Loucy (cell line): ENCODE measurements around the gene ITPKB.

Experiments
- H2AFZ ChIP-seq: fragments of 200-600 bp; sonication (generic); 2 replicates; pipeline ENCODE4 v1.6.0; 2016; ENCODE audit warnings: antibody characterized with exemption, mild to moderate bottlenecking, low read length, moderate library complexity
- H3F3A ChIP-seq: fragments of 200-600 bp; 2 replicates; pipeline ENCODE4 v1.6.0; 2016; ENCODE audit warnings: antibody characterized with exemption, low read depth, mild to moderate bottlenecking
- H3K27me3 ChIP-seq: fragments of 200-600 bp; sonication (generic); 2 replicates; pipeline ENCODE4 v1.6.1; 2014; ENCODE audit warnings: low read length, mild to moderate bottlenecking; ENCODE audit not compliant: insufficient read depth, poor library complexity, severe bottlenecking
- H3K36me3 ChIP-seq: fragments of 200-600 bp; sonication (generic); 2 replicates; pipeline ENCODE4 v1.6.1; 2016; ENCODE audit warnings: low read length; ENCODE audit not compliant: insufficient read depth
- H3K4me1 ChIP-seq: fragments of 200-600 bp; sonication (generic); 2 replicates; pipeline ENCODE4 v1.5.1; 2014; ENCODE audit warnings: low read length, mild to moderate bottlenecking; ENCODE audit not compliant: insufficient read depth, poor library complexity, severe bottlenecking
- H3K4me2 ChIP-seq: fragments of 200-600 bp; sonication (generic); 2 replicates; pipeline ENCODE4 v1.6.0; 2014; ENCODE audit warnings: antibody characterized with exemption, low read length, low read depth, mild to moderate bottlenecking; ENCODE audit not compliant: poor library complexity, severe bottlenecking
- H3K4me3 ChIP-seq: fragments of 200-600 bp; sonication (generic); 2 replicates; pipeline ENCODE4 v1.5.1; 2014; ENCODE audit warnings: low read length, mild to moderate bottlenecking, mixed read lengths; ENCODE audit not compliant: poor library complexity, severe bottlenecking
- H3K79me2 ChIP-seq: fragments of 200-600 bp; sonication (generic); 2 replicates; pipeline ENCODE4 v1.6.1; 2014; ENCODE audit warnings: low read length; ENCODE audit not compliant: insufficient read depth
- H3K9ac ChIP-seq: fragments of 200-600 bp; sonication (generic); 2 replicates; pipeline ENCODE4 v1.6.0; 2014; ENCODE audit warnings: mild to moderate bottlenecking, low read depth, low read length, moderate library complexity; ENCODE audit not compliant: poor library complexity, severe bottlenecking
- H3K9me2 ChIP-seq: fragments of 200-600 bp; sonication (generic); replicated peaks from 2 replicates; pipeline ENCODE4 v1.6.1; 2016; ENCODE audit warnings: low read depth, low read length, mixed read lengths
- H3K9me3 ChIP-seq: fragments of 200-600 bp; sonication (generic); 2 replicates; pipeline ENCODE4 v1.6.1; 2014; ENCODE audit warnings: mild to moderate bottlenecking, antibody characterized with exemption, low read length, low read depth; ENCODE audit not compliant: insufficient read depth
- H4K20me1 ChIP-seq: fragments of 200-600 bp; sonication (generic); 2 replicates; pipeline ENCODE4 v1.6.0; 2014; ENCODE audit warnings: antibody characterized with exemption, low read length, mild to moderate bottlenecking; ENCODE audit not compliant: insufficient read depth, poor library complexity, severe bottlenecking
- EZH2phosphoT487 ChIP-seq: fragments of 200-600 bp; IDR thresholded peaks from 2 replicates; pipeline ENCODE4 v1.6.1; 2018; ENCODE audit warnings: antibody characterized with exemption, mild to moderate bottlenecking, moderate library complexity, borderline replicate concordance
- TF ChIP-seq, protein P1 (sequence below): fragments of 200-600 bp; sonication (generic); conservative IDR thresholded peaks from 2 replicates; pipeline ENCODE4 v1.5.1; 2014; ENCODE audit warnings: mild to moderate bottlenecking, antibody characterized with exemption, low read length

The ITPKB gene

DNA sequence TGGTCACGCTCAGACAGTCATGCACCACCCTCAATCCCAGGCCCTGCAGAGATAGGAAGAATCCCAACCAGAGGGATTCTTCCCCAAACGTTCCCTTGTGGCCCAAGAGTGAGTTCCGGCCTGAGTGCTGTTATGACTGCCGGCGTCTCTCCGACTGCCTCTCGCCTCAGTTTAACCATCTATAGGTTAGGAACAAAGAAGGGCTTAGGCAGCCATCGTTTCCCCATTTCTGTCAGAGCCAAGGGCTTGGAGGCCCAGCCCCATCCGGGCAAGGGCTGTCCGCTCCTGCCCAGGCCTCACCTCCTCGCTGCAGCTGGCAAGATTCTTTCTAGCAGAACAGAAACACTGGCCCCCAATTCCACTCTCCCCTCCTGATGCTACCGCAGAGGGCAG, 131.8 kb downstream of the ITPKB start:
- H4K20me1 ChIP-seq = no peaks in the 10 kb centered on the region
- no peak overlapping the region for H3K4me3 ChIP-seq
- H3K36me3 ChIP-seq = no peaks in the 10 kb centered on the region
- no peak overlapping the region for H3K4me2 ChIP-seq
- no peak overlapping the region for H3K9ac ChIP-seq
- H3K9me3 ChIP-seq = no peaks in the 10 kb centered on the region
- H2AFZ ChIP-seq = no peak overlapping the region
- peaks cover 7% of the 10 kb centered on the region for H3K4me1 ChIP-seq
- H3K27me3 ChIP-seq = no peaks in the 10 kb centered on the region
- TF ChIP-seq, protein P1, sequence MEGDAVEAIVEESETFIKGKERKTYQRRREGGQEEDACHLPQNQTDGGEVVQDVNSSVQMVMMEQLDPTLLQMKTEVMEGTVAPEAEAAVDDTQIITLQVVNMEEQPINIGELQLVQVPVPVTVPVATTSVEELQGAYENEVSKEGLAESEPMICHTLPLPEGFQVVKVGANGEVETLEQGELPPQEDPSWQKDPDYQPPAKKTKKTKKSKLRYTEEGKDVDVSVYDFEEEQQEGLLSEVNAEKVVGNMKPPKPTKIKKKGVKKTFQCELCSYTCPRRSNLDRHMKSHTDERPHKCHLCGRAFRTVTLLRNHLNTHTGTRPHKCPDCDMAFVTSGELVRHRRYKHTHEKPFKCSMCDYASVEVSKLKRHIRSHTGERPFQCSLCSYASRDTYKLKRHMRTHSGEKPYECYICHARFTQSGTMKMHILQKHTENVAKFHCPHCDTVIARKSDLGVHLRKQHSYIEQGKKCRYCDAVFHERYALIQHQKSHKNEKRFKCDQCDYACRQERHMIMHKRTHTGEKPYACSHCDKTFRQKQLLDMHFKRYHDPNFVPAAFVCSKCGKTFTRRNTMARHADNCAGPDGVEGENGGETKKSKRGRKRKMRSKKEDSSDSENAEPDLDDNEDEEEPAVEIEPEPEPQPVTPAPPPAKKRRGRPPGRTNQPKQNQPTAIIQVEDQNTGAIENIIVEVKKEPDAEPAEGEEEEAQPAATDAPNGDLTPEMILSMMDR = no peak
- no peak for TF ChIP-seq EZH2phosphoT487
- no peaks in the 10 kb centered on the region for H3K79me2 ChIP-seq
- H3K9me2 ChIP-seq = no peaks in the 10 kb centered on the region
- no peaks in the 10 kb centered on the region for H3F3A ChIP-seq

DNA sequence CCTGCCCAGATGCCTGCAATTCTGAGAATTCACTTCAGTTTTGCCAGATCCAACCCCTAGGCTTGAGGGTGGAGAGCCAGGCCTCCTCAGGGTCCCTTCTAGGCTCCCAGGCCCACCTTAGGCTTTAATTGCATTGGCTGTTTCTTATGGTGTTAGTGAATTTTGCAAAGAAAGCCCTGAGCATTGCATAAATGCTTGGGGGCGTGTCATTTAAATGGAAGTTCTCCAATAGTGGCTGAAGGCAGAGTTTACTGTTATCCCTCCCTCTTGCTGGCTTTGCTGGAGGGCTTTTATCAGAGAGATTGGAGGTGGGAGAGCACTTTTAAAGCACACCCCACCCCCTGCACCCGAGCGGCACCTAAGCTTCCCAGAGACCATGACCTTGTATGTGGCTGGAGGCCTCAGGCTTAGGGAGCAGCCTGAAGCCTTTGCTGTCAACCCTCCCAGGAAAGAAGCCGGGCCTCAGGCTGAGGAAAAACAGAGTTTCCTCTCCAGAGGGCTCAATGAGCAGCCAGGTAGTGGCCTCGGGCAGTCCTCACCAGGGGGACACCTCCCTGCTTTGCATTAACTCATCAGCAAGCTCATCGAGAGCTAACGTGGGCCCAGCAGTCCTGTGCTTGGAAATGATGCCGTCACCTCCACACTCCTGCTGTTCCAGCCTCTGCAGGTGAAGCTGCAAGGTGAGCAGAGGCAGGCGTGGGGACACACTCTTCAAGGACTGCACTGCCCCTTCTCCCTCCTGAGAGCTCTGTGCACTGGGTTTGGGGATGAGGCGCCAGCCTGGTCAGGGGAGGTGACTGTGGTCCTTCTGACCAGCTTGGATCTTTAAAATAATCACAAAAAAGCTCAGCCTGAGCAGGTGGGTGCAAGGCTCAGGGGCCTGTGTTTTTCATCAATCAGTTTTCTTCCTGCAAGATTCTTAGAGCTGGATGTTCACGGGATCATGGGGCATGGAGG, 132.5 kb downstream of the ITPKB start:
- Histone ChIP-seq H3K79me2 (no peaks in the 10 kb centered on the region), H3K4me3 (no peak overlapping the region), H3K4me1 (peaks cover 7% of the 10 kb centered on the region), H2AFZ (no peak overlapping the region), H3K4me2 (no peak overlapping the region), H4K20me1 (no peaks in the 10 kb centered on the region), H3K36me3 (no peaks in the 10 kb centered on the region), H3F3A (no peaks in the 10 kb centered on the region), H3K9me2 (no peaks in the 10 kb centered on the region), H3K27me3 (no peaks in the 10 kb centered on the region), H3K9me3 (no peaks in the 10 kb centered on the region), H3K9ac (no peak overlapping the region)
- TF ChIP-seq, protein P1 = no peak
- no peak for TF ChIP-seq EZH2phosphoT487

DNA sequence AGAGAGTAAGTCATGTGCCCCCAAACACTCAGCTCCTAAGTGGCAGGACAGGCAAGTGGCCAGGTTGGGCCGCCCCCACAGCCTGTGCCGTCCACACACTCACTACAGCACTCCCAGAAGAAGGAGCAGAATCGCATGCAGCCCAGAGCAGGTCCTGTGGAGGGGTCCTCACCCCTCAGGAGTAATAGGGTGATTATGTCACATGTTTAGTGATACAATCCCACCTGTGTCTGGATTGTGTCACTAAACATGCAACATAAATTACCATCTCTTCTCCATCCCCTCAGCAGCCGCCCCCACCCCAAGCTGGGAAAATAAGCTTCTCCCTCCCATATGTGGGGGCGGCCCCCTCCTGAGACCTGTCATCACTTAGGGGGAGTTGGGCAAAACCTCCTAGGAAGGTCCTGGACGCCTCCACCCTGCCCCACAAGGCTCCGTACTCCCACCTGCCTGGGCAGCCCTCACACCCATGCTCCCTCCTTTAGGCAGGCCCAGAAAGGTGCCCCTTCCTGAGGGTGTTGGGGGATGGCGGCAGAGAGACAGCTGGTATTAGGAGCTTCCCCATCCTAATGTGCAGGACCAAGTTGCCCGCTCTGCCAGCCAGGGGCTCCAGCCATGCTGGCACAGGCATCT, 133.6 kb downstream of the ITPKB start:
- no peaks in the 10 kb centered on the region for H4K20me1 ChIP-seq
- no peak overlapping the region for H3K4me2 ChIP-seq
- no peaks in the 10 kb centered on the region for H3K36me3 ChIP-seq
- peaks cover 7% of the 10 kb centered on the region for H3K4me1 ChIP-seq
- H3K4me3 ChIP-seq = no peak overlapping the region
- no peak overlapping the region for H3K9ac ChIP-seq
- no peaks in the 10 kb centered on the region for H3K27me3 ChIP-seq
- H3F3A ChIP-seq = no peaks in the 10 kb centered on the region
- H3K9me3 ChIP-seq = no peaks in the 10 kb centered on the region
- TF ChIP-seq, protein P1 = no peak
- no peak for TF ChIP-seq EZH2phosphoT487
- H3K9me2 ChIP-seq = no peaks in the 10 kb centered on the region
- H3K79me2 ChIP-seq = no peaks in the 10 kb centered on the region
- no peak overlapping the region for H2AFZ ChIP-seq
